Measurements from ENCODE around the gene POPDC2. TPM values are rescaled to one million over a fixed set of nuclear protein-coding genes. Genes with fewer than 3 reads are reported as not detected.
"Not testable (repeated sequence)": the region's sequence is repeated elsewhere in the genome, so short reads cannot be mapped to it uniquely, and the experiment has no call there.

The POPDC2 gene
- polyA plus RNA-seq, 2 donors = 1.4 to 1.8 TPM

DNA sequence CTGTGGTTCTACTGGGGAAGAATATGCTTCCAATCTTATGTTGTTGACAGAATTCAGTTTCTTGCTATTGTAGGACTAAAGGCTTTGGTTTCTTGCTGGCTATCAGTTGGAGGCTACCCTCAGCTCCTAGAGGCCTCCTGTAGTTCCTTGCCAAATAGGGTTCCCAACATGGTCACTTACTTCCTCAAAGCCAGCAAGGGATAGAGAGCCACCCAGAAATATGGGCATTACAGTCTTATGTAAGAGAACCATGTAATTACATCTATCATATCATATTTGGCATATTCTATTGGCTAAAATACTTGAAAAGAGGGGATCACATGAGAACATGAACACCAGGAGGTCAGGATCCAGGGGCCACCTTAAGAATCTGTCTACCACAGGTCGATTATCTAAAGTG, 23.0 kb upstream of the POPDC2 start:
- no peaks in the 10 kb centered on the region for H3K27me3 ChIP-seq (ENCODE audit: control insufficient read depth in 1 of 2, insufficient read depth in 2 of 2, low read length in 2 of 2)
- no peak overlapping the region for H3K27ac ChIP-seq (ENCODE audit: low read depth in 2 of 2, low read length in 1 of 2)
- no peaks in the 10 kb centered on the region for H3K4me1 ChIP-seq (ENCODE audit: control insufficient read depth in 2 of 2, insufficient read depth in 2 of 2, low read length in 1 of 2)
- H3K4me3 ChIP-seq (ENCODE audit: low read depth in 1 of 2, low read length in 2 of 2) = no peak overlapping the region
- no peaks in the 10 kb centered on the region for H3K36me3 ChIP-seq (ENCODE audit: control insufficient read depth in 2 of 2, insufficient read depth in 2 of 2, low read length in 1 of 2)
- no peaks in the 10 kb centered on the region for H3K9me3 ChIP-seq (ENCODE audit: control insufficient read depth in 2 of 2, insufficient read depth in 1 of 2, low read depth in 1 of 2, low read length in 1 of 2)
- WGBS, 2 donors = 27 to 32% methylated on average over 1 of the region's 1 CpG

DNA sequence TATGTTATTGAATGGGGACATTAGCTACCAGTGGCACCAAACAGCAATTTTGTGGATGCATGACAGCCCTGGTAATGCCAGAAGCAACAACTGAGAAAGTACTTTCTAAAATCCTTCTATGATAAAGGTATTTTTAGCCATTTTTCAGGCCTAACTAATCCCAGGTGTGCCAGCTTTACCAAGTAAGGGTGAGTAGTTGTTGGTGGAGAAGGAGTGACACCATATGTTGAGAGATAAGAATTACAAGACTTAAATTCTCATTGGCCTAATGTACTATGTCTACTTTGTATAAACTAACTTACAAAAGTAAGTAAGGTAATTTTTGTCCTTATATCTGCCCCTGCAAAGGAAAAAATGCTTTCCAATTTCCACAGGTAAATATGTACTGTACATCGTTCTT, 20.9 kb upstream of the POPDC2 start:
- no peaks in the 10 kb centered on the region for H3K9me3 ChIP-seq (ENCODE audit: control insufficient read depth in 2 of 2, insufficient read depth in 1 of 2, low read depth in 1 of 2, low read length in 1 of 2)
- no peaks in the 10 kb centered on the region for H3K4me1 ChIP-seq (ENCODE audit: control insufficient read depth in 2 of 2, insufficient read depth in 2 of 2, low read length in 1 of 2)
- no peak overlapping the region for H3K4me3 ChIP-seq (ENCODE audit: low read depth in 1 of 2, low read length in 2 of 2)
- H3K27me3 ChIP-seq (ENCODE audit: control insufficient read depth in 1 of 2, insufficient read depth in 2 of 2, low read length in 2 of 2) = no peaks in the 10 kb centered on the region
- WGBS, 2 donors = 60 to 66% methylated on average over 1 of the region's 1 CpG
- H3K36me3 ChIP-seq (ENCODE audit: control insufficient read depth in 2 of 2, insufficient read depth in 2 of 2, low read length in 1 of 2) = no peaks in the 10 kb centered on the region
- no peak overlapping the region for H3K27ac ChIP-seq (ENCODE audit: low read depth in 2 of 2, low read length in 1 of 2)

DNA sequence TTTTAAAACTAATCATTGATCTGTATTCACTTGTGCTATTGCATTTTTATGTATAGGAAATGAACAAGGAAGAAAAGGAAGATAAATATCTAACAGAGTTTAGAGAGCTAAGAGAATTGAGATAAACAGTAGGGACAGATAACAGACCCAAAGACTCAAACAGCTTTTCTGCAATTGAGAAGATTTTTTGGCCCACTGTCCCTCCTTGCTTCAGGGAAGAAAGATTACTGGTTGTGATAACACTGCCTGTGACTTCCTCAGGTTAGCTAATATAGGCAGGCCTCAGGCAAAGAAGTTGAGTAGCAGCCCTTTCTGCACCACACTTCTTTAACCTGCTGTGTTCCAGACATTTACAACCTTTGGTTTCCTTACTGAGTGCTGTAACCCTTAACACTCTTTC, 19.5 kb upstream of the POPDC2 start:
- H3K27me3 ChIP-seq (ENCODE audit: control insufficient read depth in 1 of 2, insufficient read depth in 2 of 2, low read length in 2 of 2) = no peaks in the 10 kb centered on the region
- H3K4me1 ChIP-seq (ENCODE audit: control insufficient read depth in 2 of 2, insufficient read depth in 2 of 2, low read length in 1 of 2) = no peaks in the 10 kb centered on the region
- H3K27ac ChIP-seq (ENCODE audit: low read depth in 2 of 2, low read length in 1 of 2) = no peak overlapping the region
- no peaks in the 10 kb centered on the region for H3K36me3 ChIP-seq (ENCODE audit: control insufficient read depth in 2 of 2, insufficient read depth in 2 of 2, low read length in 1 of 2)
- H3K4me3 ChIP-seq (ENCODE audit: low read depth in 1 of 2, low read length in 2 of 2) = no peak overlapping the region
- H3K9me3 ChIP-seq (ENCODE audit: control insufficient read depth in 2 of 2, insufficient read depth in 1 of 2, low read depth in 1 of 2, low read length in 1 of 2) = no peaks in the 10 kb centered on the region

DNA sequence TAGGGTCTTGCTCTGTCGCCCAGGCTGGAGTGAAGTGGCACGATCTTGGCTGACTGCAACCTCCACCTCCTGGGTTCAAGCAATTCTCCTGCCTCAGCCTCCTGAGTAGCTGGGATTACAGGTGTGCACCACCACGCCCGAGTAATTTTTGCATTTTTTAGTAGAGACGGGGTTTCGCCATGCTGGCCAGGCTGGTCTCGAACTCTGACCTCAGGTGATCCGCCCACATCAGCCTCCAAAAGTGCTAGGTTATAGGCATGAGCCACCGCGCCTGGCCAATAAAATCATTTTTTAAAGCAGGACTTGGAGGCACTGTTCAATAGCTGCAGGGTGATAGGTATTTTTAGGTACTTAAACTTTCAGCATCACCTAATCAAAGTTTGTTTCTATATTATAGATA, 17.8 kb upstream of the POPDC2 start:
- H3K4me1 ChIP-seq (ENCODE audit: control insufficient read depth in 2 of 2, insufficient read depth in 2 of 2, low read length in 1 of 2); H3K9me3 ChIP-seq (ENCODE audit: control insufficient read depth in 2 of 2, insufficient read depth in 1 of 2, low read depth in 1 of 2, low read length in 1 of 2); H3K36me3 ChIP-seq (ENCODE audit: control insufficient read depth in 2 of 2, insufficient read depth in 2 of 2, low read length in 1 of 2); H3K27ac ChIP-seq (ENCODE audit: low read depth in 2 of 2, low read length in 1 of 2); H3K27me3 ChIP-seq (ENCODE audit: control insufficient read depth in 1 of 2, insufficient read depth in 2 of 2, low read length in 2 of 2); H3K4me3 ChIP-seq (ENCODE audit: low read depth in 1 of 2, low read length in 2 of 2): not testable (repeated sequence)
- 97 to 98% methylated on average over 10 of the region's 10 CpGs for WGBS, 2 donors

DNA sequence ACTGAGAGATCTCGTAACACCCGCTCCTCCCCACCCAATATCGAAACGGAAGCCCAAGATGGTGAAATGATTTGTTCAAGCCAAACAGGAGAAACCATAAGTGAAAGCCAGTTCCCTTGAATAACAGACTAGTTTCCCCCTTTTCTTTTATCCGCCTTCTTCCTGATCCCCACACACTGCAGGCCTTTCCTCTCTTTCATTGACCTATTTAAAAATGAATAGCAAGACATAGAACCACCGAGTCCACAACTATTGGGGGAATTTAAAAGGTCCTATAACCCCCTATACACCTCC, 17.2 kb upstream of the POPDC2 start:
- H3K4me1 ChIP-seq (ENCODE audit: control insufficient read depth in 2 of 2, insufficient read depth in 2 of 2, low read length in 1 of 2) = no peaks in the 10 kb centered on the region
- 8% methylated on average over 6 of the region's 6 CpGs for WGBS, 2 donors
- peak overlapping the region; percentile 91 to 93 for H3K27ac ChIP-seq (ENCODE audit: low read depth in 2 of 2, low read length in 1 of 2)
- H3K9me3 ChIP-seq (ENCODE audit: control insufficient read depth in 2 of 2, insufficient read depth in 1 of 2, low read depth in 1 of 2, low read length in 1 of 2) = no peaks in the 10 kb centered on the region
- H3K36me3 ChIP-seq (ENCODE audit: control insufficient read depth in 2 of 2, insufficient read depth in 2 of 2, low read length in 1 of 2) = peaks cover 0 to 5% of the 10 kb centered on the region in 2 donors
- H3K27me3 ChIP-seq (ENCODE audit: control insufficient read depth in 1 of 2, insufficient read depth in 2 of 2, low read length in 2 of 2) = no peaks in the 10 kb centered on the region
- peak overlapping the region; percentile 71 to 73 for H3K4me3 ChIP-seq (ENCODE audit: low read depth in 1 of 2, low read length in 2 of 2)

DNA sequence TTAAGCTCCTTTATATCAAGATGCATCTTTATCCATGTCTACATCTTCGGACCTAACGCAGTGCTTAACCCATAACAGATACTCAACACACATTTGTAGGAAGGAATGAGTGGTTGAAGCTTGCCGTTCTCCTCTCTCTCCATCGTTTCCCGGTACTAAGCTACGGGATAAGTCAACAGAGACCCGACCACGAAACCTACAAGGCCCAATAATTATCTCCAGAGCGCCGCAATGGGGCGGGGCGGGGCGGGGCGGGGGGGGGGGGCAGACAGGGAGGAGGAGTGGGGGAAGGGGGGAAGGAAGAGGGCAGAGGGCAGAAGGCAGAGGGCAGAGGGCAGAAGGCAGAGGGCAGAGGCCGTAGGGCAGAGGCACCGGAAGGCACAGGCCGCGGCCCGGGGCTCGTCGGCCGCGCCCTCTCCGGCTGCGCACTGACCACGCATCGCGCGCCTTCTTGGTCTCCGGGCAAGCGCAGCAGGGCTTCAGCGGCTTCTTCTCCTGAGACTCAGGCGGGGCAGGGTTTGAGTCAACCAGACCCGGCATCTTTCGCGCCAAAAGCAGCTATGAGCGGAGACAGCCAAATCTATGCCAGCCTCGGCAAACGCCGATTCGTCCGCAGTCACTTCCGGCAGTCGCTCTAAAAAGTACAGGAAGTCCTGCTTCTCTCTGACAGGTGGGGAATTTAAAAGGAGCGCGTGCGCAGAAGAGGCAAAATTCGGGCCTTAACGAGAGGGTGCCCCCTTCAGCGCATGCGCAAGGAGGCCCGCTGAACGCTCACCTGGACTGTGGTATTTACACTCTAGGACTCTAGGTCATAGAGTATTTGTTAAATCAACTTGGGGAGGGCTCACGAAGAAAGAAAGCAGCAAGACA, 16.6 kb upstream of the POPDC2 start, which contains the start of gene COX17:
COX17 (minus strand) TSS at position 636 of the 870 bp plus-strand sequence; CDS start at position 540, 96 bp downstream.
- H3K27me3 ChIP-seq (ENCODE audit: control insufficient read depth in 1 of 2, insufficient read depth in 2 of 2, low read length in 2 of 2) = no peaks in the 10 kb centered on the region
- H3K9me3 ChIP-seq (ENCODE audit: control insufficient read depth in 2 of 2, insufficient read depth in 1 of 2, low read depth in 1 of 2, low read length in 1 of 2) = no peaks in the 10 kb centered on the region
- H3K4me3 ChIP-seq (ENCODE audit: low read depth in 1 of 2, low read length in 2 of 2) = peak within 1 kb of the TSS; percentile 71 to 73
- peaks cover 0 to 5% of the 10 kb centered on the region in 2 donors for H3K36me3 ChIP-seq (ENCODE audit: control insufficient read depth in 2 of 2, insufficient read depth in 2 of 2, low read length in 1 of 2)
- H3K27ac ChIP-seq (ENCODE audit: low read depth in 2 of 2, low read length in 1 of 2) = peak within 1 kb of the TSS; percentile 91 to 93
- H3K4me1 ChIP-seq (ENCODE audit: control insufficient read depth in 2 of 2, insufficient read depth in 2 of 2, low read length in 1 of 2) = no peaks in the 10 kb centered on the region
- 0% methylated on average over 53 of the region's 54 CpGs for WGBS, 2 donors

DNA sequence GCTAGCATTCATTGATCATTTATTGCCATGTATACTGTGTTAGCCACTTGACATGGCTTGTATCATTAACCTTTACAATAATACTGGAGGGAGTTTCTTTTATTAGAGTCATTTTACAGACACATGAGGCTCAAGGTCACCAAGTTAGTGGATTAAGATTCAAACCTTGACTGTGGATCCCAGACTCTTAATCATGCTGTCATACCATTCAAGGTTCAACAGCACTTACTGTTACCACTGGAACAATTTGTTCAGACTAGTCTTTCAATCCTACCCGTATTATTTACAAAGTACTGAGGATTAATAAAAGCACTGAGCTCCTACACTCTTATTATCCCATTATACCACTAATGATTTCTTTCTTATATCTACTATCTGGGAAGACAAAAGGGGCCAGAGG, 15.6 kb upstream of the POPDC2 start:
- Histone ChIP-seq H3K4me3 (ENCODE audit: low read depth in 1 of 2, low read length in 2 of 2) (peak overlapping the region in 1 of 2 donors; percentile 71), H3K36me3 (ENCODE audit: control insufficient read depth in 2 of 2, insufficient read depth in 2 of 2, low read length in 1 of 2) (peaks cover 0 to 5% of the 10 kb centered on the region in 2 donors), H3K27ac (ENCODE audit: low read depth in 2 of 2, low read length in 1 of 2) (no peak overlapping the region), H3K27me3 (ENCODE audit: control insufficient read depth in 1 of 2, insufficient read depth in 2 of 2, low read length in 2 of 2) (no peaks in the 10 kb centered on the region), H3K9me3 (ENCODE audit: control insufficient read depth in 2 of 2, insufficient read depth in 1 of 2, low read depth in 1 of 2, low read length in 1 of 2) (no peaks in the 10 kb centered on the region), H3K4me1 (ENCODE audit: control insufficient read depth in 2 of 2, insufficient read depth in 2 of 2, low read length in 1 of 2) (no peaks in the 10 kb centered on the region)
- 15 to 22% methylated on average over 1 of the region's 1 CpG for WGBS, 2 donors

DNA sequence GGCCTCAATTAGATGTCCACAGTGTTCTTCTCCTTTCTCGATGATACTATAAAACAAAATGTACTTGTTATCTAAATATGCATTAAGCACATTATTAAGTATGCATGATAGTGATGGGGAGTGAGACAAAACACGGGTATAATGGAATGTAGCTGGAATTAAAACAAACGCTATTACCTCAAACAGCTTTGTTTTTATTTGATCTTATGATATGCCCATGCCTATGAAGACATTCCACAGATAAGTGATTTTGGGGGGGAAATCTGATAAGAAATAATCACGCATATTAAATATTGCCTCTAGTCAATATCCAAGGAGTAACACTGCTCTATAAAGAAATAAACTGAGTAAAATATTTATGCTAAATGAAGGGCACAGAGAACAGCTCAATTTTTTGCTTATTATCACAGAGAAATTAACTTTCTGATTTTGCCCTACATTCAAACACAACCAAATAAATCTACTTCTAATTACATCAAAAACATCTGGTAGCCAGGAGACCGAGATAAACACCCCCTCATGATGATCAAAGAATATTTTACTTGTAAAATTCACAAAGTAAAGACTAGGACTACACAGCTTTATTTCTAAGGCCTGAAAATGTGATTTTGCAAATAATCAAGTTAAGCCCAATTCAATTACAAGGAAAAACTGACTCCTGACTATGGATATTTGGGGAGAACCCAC, 14.9 kb upstream of the POPDC2 start:
- Histone ChIP-seq H3K9me3 (ENCODE audit: control insufficient read depth in 2 of 2, insufficient read depth in 1 of 2, low read depth in 1 of 2, low read length in 1 of 2) (no peaks in the 10 kb centered on the region), H3K36me3 (ENCODE audit: control insufficient read depth in 2 of 2, insufficient read depth in 2 of 2, low read length in 1 of 2) (peaks cover 0 to 5% of the 10 kb centered on the region in 2 donors), H3K4me3 (ENCODE audit: low read depth in 1 of 2, low read length in 2 of 2) (no peak overlapping the region), H3K4me1 (ENCODE audit: control insufficient read depth in 2 of 2, insufficient read depth in 2 of 2, low read length in 1 of 2) (no peaks in the 10 kb centered on the region), H3K27me3 (ENCODE audit: control insufficient read depth in 1 of 2, insufficient read depth in 2 of 2, low read length in 2 of 2) (no peaks in the 10 kb centered on the region), H3K27ac (ENCODE audit: low read depth in 2 of 2, low read length in 1 of 2) (no peak overlapping the region)
- whole genome bisulfite sequencing, 2 donors = 79 to 80% methylated on average over 5 of the region's 5 CpGs

DNA sequence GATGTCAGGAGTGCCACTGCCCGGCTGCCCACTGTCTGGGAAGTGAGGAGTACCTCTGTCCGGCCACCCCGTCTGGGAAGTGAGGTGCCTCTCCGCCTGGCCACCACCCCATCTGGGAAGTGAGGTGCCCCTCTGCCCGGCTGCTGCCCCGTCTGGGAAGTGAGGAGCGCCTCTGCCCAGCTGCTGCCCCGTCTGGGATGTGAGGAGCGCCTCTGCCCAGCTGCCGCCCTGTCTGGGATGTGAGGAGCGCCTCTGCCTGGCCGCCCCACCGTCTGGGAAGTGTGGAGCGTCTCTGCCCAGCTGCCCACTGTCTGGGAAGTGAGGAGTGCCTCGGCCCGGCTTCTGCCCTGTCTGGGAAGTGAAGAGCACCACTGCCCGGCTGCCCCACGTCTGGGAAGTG, 13.5 kb upstream of the POPDC2 start:
- no peaks in the 10 kb centered on the region for H3K27me3 ChIP-seq (ENCODE audit: control insufficient read depth in 1 of 2, insufficient read depth in 2 of 2, low read length in 2 of 2)
- H3K36me3 ChIP-seq (ENCODE audit: control insufficient read depth in 2 of 2, insufficient read depth in 2 of 2, low read length in 1 of 2) = peaks cover 0 to 5% of the 10 kb centered on the region in 2 donors
- H3K4me3 ChIP-seq (ENCODE audit: low read depth in 1 of 2, low read length in 2 of 2) = no peak overlapping the region
- H3K4me1 ChIP-seq (ENCODE audit: control insufficient read depth in 2 of 2, insufficient read depth in 2 of 2, low read length in 1 of 2) = no peaks in the 10 kb centered on the region
- WGBS, 2 donors = 95% methylated on average over 18 of the region's 18 CpGs
- no peaks in the 10 kb centered on the region for H3K9me3 ChIP-seq (ENCODE audit: control insufficient read depth in 2 of 2, insufficient read depth in 1 of 2, low read depth in 1 of 2, low read length in 1 of 2)
- H3K27ac ChIP-seq (ENCODE audit: low read depth in 2 of 2, low read length in 1 of 2) = no peak overlapping the region

DNA sequence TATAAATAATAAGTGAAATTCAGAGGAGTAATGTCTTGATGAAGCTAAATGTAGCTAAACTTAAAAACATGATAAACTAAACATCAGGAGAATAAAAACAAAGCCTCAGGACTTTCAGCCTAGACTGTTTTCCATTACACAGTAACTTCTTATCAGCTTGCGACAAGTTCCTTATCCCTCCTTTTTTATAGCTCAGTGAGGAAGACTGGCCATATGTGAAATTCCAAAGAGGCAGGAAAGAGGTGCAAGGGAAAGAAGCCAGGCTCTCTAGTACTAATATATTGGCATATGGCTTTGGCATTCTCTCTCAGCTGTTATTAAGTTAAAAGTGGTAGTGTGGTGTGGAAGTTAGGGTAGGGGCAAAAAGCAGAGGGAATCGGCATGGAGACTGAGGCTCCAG, 12.4 kb upstream of the POPDC2 start:
- Histone ChIP-seq H3K36me3 (ENCODE audit: control insufficient read depth in 2 of 2, insufficient read depth in 2 of 2, low read length in 1 of 2) (peaks cover 0 to 5% of the 10 kb centered on the region in 2 donors), H3K4me3 (ENCODE audit: low read depth in 1 of 2, low read length in 2 of 2) (no peak overlapping the region), H3K27me3 (ENCODE audit: control insufficient read depth in 1 of 2, insufficient read depth in 2 of 2, low read length in 2 of 2) (no peaks in the 10 kb centered on the region), H3K27ac (ENCODE audit: low read depth in 2 of 2, low read length in 1 of 2) (no peak overlapping the region), H3K9me3 (ENCODE audit: control insufficient read depth in 2 of 2, insufficient read depth in 1 of 2, low read depth in 1 of 2, low read length in 1 of 2) (no peaks in the 10 kb centered on the region), H3K4me1 (ENCODE audit: control insufficient read depth in 2 of 2, insufficient read depth in 2 of 2, low read length in 1 of 2) (no peaks in the 10 kb centered on the region)
- WGBS, 2 donors = 87 to 89% methylated on average over 2 of the region's 2 CpGs

All from esophagus (tissue), 2 donors.